Liver (tissue), 9 donors: ENCODE results near the gene BANP. TPM values are rescaled to one million over a fixed set of nuclear protein-coding genes. Genes with fewer than 3 reads are reported as not detected.

Source experiments
- DNase-seq: peaks from one replicate; pipeline ENCODE4 v3.0.0-alpha.2; 2017; ENCODE audit warnings: low spot score
- H3K27ac ChIP-seq, 2 donors: one replicate each; pipeline ENCODE4 v1.7.0; 2013; ENCODE audit warnings: inconsistent platforms in 2 of 2, low read length in 2 of 2, control low read depth in 1 of 2, low read depth in 1 of 2, mild to moderate bottlenecking in 1 of 2
- H3K27me3 ChIP-seq, 4 donors: one replicate each; pipeline versions ENCODE4 v1.6.1 to v1.7.0; 2013; ENCODE audit warnings: low read length in 3 of 4, inconsistent platforms in 1 of 4, mild to moderate bottlenecking in 1 of 4, moderate library complexity in 1 of 4; ENCODE audit not compliant: control insufficient read depth in 4 of 4, insufficient read depth in 4 of 4
- H3K36me3 ChIP-seq, 4 donors: one replicate each; pipeline versions ENCODE4 v1.6.1 to v1.7.0; 2013; ENCODE audit warnings: low read length in 3 of 4, mild to moderate bottlenecking in 3 of 4, low read depth in 1 of 4, moderate library complexity in 1 of 4; ENCODE audit not compliant: control insufficient read depth in 4 of 4, insufficient read depth in 3 of 4
- H3K4me1 ChIP-seq, 4 donors: one replicate each; pipeline versions ENCODE4 v1.6.1 to v1.7.0; 2013; ENCODE audit warnings: low read length in 3 of 4, mild to moderate bottlenecking in 3 of 4, moderate library complexity in 1 of 4; ENCODE audit not compliant: control insufficient read depth in 4 of 4, insufficient read depth in 4 of 4
- H3K4me3 ChIP-seq, 3 donors: one replicate each; pipeline versions ENCODE4 v1.6.1 to v1.7.0; 2013; ENCODE audit warnings: low read length in 3 of 3, control low read depth in 1 of 3, low read depth in 1 of 3, mild to moderate bottlenecking in 1 of 3
- H3K9ac ChIP-seq, 2 donors: one replicate each; pipeline ENCODE4 v1.7.0; 2013; ENCODE audit warnings: low read length in 2 of 2, mild to moderate bottlenecking in 2 of 2, moderate library complexity in 2 of 2, control low read depth in 1 of 2, low read depth in 1 of 2
- H3K9me3 ChIP-seq, 4 donors: one replicate each; pipeline versions ENCODE4 v1.6.1 to v1.7.0; 2013; ENCODE audit warnings: low read length in 3 of 4; ENCODE audit not compliant: control insufficient read depth in 4 of 4
- ATF3 ChIP-seq: IDR thresholded peaks from 2 replicates; pipeline ENCODE4 v1.6.1; 2016; ENCODE audit warnings: antibody characterized with exemption
- CTCF ChIP-seq: fragments of 150-350 bp; IDR thresholded peaks from 2 replicates; pipeline ENCODE4 v1.5.1; 2017; ENCODE audit warnings: improper control_type of control experiment, low read depth, low read length; ENCODE audit not compliant: missing input control
- EGR1 ChIP-seq, 2 donors: IDR thresholded peaks; 2 replicates each; pipeline ENCODE4 v1.6.1; 2016 to 2018; ENCODE audit warnings: antibody characterized with exemption in 2 of 2, low read depth in 2 of 2
- FOXA1 ChIP-seq: IDR thresholded peaks from 2 replicates; pipeline ENCODE4 v1.6.1; 2016; ENCODE audit warnings: antibody characterized with exemption
- FOXA2 ChIP-seq: IDR thresholded peaks from 2 replicates; pipeline ENCODE4 v1.6.1; 2016; ENCODE audit warnings: antibody characterized with exemption
- GABPA ChIP-seq, 2 donors: IDR thresholded peaks in 1 of 2; conservative IDR thresholded peaks in 1 of 2; 2 replicates each; pipeline ENCODE4 v1.6.1; 2016; ENCODE audit warnings: antibody characterized with exemption in 2 of 2, mild to moderate bottlenecking in 1 of 2, moderate library complexity in 1 of 2
- HNF4A ChIP-seq, 2 donors: conservative IDR thresholded peaks; 2 replicates each; pipeline ENCODE4 v1.6.1; 2016; ENCODE audit warnings: antibody characterized with exemption in 2 of 2, mild to moderate bottlenecking in 2 of 2
- HNF4G ChIP-seq: IDR thresholded peaks from 2 replicates; pipeline ENCODE4 v1.6.1; 2016; ENCODE audit warnings: antibody characterized with exemption
- JUND ChIP-seq, 2 donors: IDR thresholded peaks; 2 replicates each; pipeline ENCODE4 v1.6.1; 2016; ENCODE audit warnings: antibody characterized with exemption in 2 of 2
- MAX ChIP-seq: IDR thresholded peaks from 2 replicates; pipeline ENCODE4 v1.6.1; 2016; ENCODE audit warnings: antibody characterized with exemption
- NR2F2 ChIP-seq: IDR thresholded peaks from 2 replicates; pipeline ENCODE4 v1.6.1; 2016; ENCODE audit warnings: antibody characterized with exemption
- RAD21 ChIP-seq, 2 donors: IDR thresholded peaks; 2 replicates each; pipeline ENCODE4 v1.6.1; 2016; ENCODE audit warnings: antibody characterized with exemption in 2 of 2, mild to moderate bottlenecking in 2 of 2
- REST ChIP-seq: IDR thresholded peaks from 2 replicates; pipeline ENCODE4 v1.6.1; 2016; ENCODE audit warnings: antibody characterized with exemption, mild to moderate bottlenecking
- RXRA ChIP-seq, 2 donors: IDR thresholded peaks; 2 replicates each; pipeline ENCODE4 v1.6.1; 2017 to 2018; ENCODE audit warnings: antibody characterized with exemption in 2 of 2, mild to moderate bottlenecking in 1 of 2
- SP1 ChIP-seq: IDR thresholded peaks from 2 replicates; pipeline ENCODE4 v1.6.1; 2018; ENCODE audit warnings: antibody characterized with exemption, mild to moderate bottlenecking
- TAF1 ChIP-seq: conservative IDR thresholded peaks from 2 replicates; pipeline ENCODE4 v1.6.1; 2016; ENCODE audit warnings: antibody characterized with exemption, mild to moderate bottlenecking
- YY1 ChIP-seq: IDR thresholded peaks from 2 replicates; pipeline ENCODE4 v1.6.1; 2016; ENCODE audit warnings: antibody characterized with exemption, mild to moderate bottlenecking
- WGBS: extraction: QIAGEN DNeasy Blood & Tissue Kit; methylation state at CpG from one replicate; pipeline ENCODE4 v1.1.7; 2013; 5-methylcytosine and 5-hydroxymethylcytosine counted together
- polyA plus RNA-seq, 2 donors: library from polyadenylated mRNA; stranded (reverse) in 1 of 2; unstranded in 1 of 2; fragments of 200-250 nt in 1 of 2; fragments of >200 nt in 1 of 2; fragmentation: Nextera tagmentation in 1 of 2; extraction: Ambion mirVana in 1 of 2; gene quantifications; one replicate each; pipeline versions ENCODE4 v1.2.1 to v1.2.3, GENCODE V29; 2013 to 2015
- total RNA-seq, 2 donors: library from RNA; depleted of rRNA; stranded (reverse); fragments of >200 nt; gene quantifications; one replicate each; pipeline ENCODE4 v1.2.3, GENCODE V29; 2014
- TF ChIP-seq, protein P1 (sequence below): IDR thresholded peaks from 2 replicates; pipeline ENCODE4 v1.6.1; 2016; ENCODE audit warnings: antibody characterized with exemption
- donor health status: healthy.
- donor health status: healthy.
- donor health status: healthy.
- donor health status: healthy.
- donor health status: healthy.

The BANP gene
- total and polyA plus RNA-seq, 4 donors, result 4.9 to 20.7 (median 13.7) TPM

GRCh38 chr16:87970186-87970585, 19.0 kb downstream of the BANP start:
- H3K9ac ChIP-seq, result no peak overlapping the region
- peaks cover 5 to 17% (median 14%) of the 10 kb centered on the region in 4 donors for H3K4me1 ChIP-seq
- no peak for DNase-seq
- peaks cover 0 to 5% (median under 1%) of the 10 kb centered on the region in 4 donors for H3K36me3 ChIP-seq
- WGBS, result 63% methylated on average over 3 of the region's 3 CpGs
- no peaks in the 10 kb centered on the region for H3K27me3 ChIP-seq
- H3K9me3 ChIP-seq, result peaks cover 2 to 6% (median 4%) of the 10 kb centered on the region in 4 donors
- TF ChIP-seq ATF3 (no peak), EGR1 (IDR thresholded peaks at IDR 0.05; ENCODE audit: low read depth in 2 of 2) (no peak), HNF4A (conservative IDR thresholded peaks at IDR 0.05) (no peak), TAF1 (no peak), NR2F2 (no peak), MAX (no peak), FOXA2 (no peak), SP1 (no peak), CTCF (no peak), HNF4G (no peak), REST (no peak), RAD21 (IDR thresholded peaks at IDR 0.05) (no peak), GABPA (IDR thresholded peaks at IDR 0.05 in 1 of 2, conservative IDR thresholded peaks at IDR 0.05 in 1 of 2) (no peak), FOXA1 (no peak), JUND (IDR thresholded peaks at IDR 0.05) (no peak), YY1 (no peak), RXRA (IDR thresholded peaks at IDR 0.05) (no peak)
- TF ChIP-seq, protein P1, sequence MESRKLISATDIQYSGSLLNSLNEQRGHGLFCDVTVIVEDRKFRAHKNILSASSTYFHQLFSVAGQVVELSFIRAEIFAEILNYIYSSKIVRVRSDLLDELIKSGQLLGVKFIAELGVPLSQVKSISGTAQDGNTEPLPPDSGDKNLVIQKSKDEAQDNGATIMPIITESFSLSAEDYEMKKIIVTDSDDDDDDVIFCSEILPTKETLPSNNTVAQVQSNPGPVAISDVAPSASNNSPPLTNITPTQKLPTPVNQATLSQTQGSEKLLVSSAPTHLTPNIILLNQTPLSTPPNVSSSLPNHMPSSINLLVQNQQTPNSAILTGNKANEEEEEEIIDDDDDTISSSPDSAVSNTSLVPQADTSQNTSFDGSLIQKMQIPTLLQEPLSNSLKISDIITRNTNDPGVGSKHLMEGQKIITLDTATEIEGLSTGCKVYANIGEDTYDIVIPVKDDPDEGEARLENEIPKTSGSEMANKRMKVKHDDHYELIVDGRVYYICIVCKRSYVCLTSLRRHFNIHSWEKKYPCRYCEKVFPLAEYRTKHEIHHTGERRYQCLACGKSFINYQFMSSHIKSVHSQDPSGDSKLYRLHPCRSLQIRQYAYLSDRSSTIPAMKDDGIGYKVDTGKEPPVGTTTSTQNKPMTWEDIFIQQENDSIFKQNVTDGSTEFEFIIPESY, result no peak
- H3K4me3 ChIP-seq, result no peak overlapping the region
- no peak overlapping the region for H3K27ac ChIP-seq
